Measurements from ENCODE around the gene SLC41A3.

Gene SLC41A3

DNA sequence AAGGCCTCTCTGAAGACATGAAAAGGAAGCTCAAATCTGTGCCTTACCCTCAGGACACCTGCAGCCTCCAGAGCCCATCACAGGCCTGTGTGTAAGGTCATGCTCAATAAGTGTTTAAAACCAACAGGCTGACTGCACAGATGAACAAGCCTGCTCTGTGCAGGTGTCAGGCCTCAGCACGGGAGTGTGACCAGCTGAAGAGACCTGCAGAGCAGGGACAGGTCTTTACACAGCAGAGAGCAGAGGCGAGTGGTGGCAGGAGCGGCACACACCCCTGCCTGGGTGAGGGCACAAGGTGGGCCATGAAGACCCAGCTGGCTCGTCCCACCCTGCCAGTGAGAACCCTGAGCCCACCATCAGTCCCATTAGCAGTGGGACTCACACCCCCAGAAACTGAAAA lies 58.1 kb downstream of the SLC41A3 start:
- H3K4me3 ChIP-seq (ENCODE audit: low read depth, low read length) = no peak overlapping the region
- TF ChIP-seq, protein P1, sequence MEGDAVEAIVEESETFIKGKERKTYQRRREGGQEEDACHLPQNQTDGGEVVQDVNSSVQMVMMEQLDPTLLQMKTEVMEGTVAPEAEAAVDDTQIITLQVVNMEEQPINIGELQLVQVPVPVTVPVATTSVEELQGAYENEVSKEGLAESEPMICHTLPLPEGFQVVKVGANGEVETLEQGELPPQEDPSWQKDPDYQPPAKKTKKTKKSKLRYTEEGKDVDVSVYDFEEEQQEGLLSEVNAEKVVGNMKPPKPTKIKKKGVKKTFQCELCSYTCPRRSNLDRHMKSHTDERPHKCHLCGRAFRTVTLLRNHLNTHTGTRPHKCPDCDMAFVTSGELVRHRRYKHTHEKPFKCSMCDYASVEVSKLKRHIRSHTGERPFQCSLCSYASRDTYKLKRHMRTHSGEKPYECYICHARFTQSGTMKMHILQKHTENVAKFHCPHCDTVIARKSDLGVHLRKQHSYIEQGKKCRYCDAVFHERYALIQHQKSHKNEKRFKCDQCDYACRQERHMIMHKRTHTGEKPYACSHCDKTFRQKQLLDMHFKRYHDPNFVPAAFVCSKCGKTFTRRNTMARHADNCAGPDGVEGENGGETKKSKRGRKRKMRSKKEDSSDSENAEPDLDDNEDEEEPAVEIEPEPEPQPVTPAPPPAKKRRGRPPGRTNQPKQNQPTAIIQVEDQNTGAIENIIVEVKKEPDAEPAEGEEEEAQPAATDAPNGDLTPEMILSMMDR (IDR thresholded peaks at IDR 0.05; ENCODE audit: borderline replicate concordance, insufficient read depth, low read depth, low read length) = no peak

DNA sequence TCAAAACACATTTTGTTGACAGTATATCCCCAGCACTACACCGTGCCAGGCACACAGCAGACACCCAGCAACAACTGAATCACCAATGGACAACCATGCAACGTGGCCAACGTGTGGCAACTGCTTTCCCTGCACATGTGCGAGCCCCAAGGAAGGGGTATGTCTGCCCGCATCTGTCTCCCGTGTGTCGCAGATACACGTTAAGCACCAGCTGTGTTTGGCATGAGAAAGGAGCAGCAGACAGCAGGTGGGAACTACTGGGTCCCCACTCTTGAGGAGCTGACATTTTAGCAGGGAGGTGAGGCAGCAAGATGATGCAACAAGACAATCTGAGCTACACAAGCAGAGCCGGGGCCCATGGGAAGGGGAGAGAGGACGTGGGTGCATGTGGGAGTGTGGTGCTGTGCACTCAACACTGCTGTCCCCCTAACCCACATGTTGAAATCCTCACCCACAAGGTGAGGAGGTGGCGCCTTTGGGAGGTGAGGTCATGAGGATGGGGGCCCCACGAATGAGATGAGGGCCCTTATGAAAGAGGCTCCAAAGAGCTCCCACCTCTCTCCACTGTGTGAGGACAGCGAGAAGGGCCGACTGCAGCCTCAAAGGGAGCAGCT lies 58.7 kb downstream of the SLC41A3 start:
- TF ChIP-seq, protein P1 (IDR thresholded peaks at IDR 0.05; ENCODE audit: borderline replicate concordance, insufficient read depth, low read depth, low read length) = no peak
- no peak overlapping the region for H3K4me3 ChIP-seq (ENCODE audit: low read depth, low read length)

DNA sequence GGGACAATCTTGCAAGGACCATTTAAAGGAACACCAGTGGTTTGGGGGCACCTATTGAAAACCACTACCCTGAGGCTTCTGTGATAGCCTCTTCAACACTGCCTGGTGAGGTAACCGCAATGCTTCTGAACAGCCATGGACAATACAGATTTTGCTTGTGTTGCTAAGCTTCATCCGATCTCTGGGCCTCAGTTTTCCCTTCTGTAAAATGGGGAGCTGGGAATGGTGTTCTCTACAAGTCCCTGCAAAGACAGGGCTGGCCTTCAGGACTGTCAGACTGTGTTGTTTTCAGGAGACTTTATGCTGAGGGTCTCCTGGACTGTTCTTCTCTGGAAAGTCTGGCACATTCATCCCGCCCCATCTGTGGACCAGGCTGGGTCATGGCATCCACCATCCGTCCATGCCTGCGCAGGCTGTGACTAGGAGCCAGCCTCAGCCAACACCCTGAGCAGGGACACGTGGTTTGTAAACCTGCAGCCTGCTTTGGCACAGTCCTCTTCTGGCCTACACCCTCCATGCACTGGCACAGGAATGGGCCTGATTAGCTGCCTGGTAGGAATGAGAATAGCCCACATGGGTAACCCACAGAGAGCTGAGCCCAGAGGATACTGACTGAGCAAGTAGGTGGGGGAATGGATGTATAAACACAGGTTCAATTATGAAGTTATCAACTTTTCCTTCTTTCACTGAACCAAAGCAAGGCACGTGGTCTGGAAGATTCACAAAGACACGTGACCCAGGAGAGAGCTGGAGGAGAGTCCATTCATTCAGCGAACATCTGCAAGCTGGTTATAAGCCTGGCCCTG lies 59.7 kb downstream of the SLC41A3 start:
- no peak overlapping the region for H3K4me3 ChIP-seq (ENCODE audit: low read depth, low read length)
- TF ChIP-seq, protein P1 (IDR thresholded peaks at IDR 0.05; ENCODE audit: borderline replicate concordance, insufficient read depth, low read depth, low read length) = no peak

DNA sequence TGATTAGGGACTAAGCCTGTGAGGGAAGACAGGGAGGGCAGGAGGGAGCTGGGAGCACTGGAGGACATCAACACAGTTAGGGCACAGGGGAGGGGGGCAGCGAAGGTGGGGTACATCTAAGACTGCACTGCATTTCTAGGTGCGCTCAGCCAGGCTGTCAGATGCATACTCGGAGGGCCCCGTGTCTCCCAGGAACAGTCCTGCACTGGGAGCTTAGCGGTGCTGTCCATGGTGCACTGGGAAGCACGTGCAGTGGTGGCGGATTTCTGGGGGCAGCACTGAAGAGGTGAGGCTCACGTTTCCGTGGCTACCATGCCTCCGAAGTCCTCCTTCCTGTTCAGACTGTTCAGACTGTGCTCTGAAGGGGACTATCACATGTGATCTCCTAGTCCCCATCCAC lies 60.5 kb downstream of the SLC41A3 start:
- TF ChIP-seq, protein P1 (IDR thresholded peaks at IDR 0.05; ENCODE audit: borderline replicate concordance, insufficient read depth, low read depth, low read length) = no peak
- H3K4me3 ChIP-seq (ENCODE audit: low read depth, low read length) = no peak overlapping the region

DNA sequence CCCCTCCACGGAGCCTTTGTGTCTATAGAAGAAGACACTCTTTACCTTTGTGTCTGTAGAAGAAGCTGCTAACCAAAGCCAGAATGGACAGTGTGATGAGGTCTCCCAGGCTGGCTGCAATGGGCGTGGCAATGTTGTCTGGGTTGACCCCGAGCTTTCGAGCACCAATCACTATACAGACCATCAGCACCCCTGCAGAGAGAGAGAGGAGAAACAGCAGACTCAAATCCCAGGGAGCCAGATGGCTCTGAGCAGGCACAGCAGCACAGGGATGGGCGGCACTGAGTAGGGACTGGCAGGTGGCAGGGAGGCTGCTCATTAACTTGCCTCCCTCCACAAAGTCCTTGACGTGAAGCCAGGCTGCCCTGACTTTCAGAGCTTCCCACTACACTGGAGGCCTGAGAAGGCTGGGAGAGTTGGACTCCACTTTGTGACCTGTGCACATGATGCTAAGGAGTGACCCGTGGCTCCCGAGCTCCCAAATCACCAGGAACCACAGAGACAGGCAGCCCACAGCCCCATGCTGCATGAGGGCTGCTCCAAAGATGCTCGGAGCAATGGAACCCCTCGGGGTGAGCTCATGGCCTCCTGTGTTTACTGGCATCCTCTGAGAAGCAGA lies 61.1 kb downstream of the SLC41A3 start:
- TF ChIP-seq, protein P1 (IDR thresholded peaks at IDR 0.05; ENCODE audit: borderline replicate concordance, insufficient read depth, low read depth, low read length) = no peak
- H3K4me3 ChIP-seq (ENCODE audit: low read depth, low read length) = no peak overlapping the region

DNA sequence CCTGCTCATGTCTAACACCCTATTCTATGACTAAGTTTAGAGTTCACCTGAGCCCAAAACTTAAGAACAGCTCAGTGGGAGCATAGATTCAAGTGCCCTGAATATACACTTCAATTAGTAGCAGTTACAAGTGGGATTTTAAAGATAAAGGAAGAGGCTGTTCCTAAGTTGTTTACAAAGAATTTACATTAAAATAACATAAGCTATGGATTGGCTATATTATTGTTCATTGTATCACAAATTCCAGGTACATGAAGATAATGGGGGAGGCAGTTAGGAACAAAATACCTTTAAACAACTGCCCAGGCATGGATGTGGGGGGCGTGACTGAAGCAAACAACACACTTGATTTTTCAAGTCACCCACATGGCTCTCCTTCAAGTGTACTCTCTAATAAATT lies 62.2 kb downstream of the SLC41A3 start:
- TF ChIP-seq, protein P1 (IDR thresholded peaks at IDR 0.05; ENCODE audit: borderline replicate concordance, insufficient read depth, low read depth, low read length) = no peak

More for the DNA sequence above, 62.2 kb downstream of the SLC41A3 start:
- H3K4me3 ChIP-seq (ENCODE audit: low read depth, low read length) = no peak overlapping the region

Measured in GM12875 (cell line).